T47D (cell line): ENCODE measurements around the gene CELSR1.

Source experiments
- DNase-seq, 2 experiments: peaks; one replicate each; pipeline versions ENCODE4 v3.0.0 to v3.0.0-alpha.2; 2011 to 2012; ENCODE audit warnings: low read depth in 1 of 2, low spot score in 1 of 2
- JUND ChIP-seq: IDR thresholded peaks from 2 replicates; pipeline ENCODE4 v1.6.1; 2012; ENCODE audit warnings: low read depth
- in situ Hi-C: cut with HindIII; loops from 2 replicates; pipeline ENCODE4 v1.10.0; 2016; ENCODE audit warnings: low sequenced_read_pairs, low pct_unique_long_range_greater_than_20kb

Gene CELSR1

DNA sequence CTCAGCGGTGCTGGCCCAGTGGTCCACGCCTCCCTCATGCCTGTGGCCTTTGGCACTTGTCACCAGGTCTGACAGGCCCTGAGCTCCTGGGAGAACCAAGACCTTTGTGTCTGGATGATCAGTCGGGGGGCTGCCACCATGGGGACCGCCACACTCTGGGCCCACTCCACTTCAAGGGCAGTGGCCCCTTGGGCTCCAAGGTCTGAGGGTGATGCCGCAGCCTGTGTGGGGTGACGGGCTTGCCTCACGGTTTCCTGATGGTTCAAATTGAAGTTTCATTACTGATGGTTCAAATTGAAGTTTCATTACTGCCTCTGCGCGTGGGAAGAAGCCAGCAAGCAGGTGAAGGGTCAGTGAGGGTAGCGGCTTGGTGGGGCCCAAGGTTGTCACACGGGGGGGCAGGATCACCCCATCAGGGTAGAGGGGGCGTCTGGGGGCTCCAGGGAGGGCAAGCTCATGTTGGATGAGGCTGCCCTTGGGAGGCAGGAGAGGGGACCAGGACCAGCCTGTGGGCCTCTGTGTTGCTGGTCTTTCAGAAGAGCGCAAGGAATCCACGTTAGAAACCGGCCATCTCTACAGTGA, 174.4 kb downstream of the CELSR1 start:
- TF ChIP-seq JUND = no peak
- no peak for DNase-seq
- in situ Hi-C loops = no loop called here

DNA sequence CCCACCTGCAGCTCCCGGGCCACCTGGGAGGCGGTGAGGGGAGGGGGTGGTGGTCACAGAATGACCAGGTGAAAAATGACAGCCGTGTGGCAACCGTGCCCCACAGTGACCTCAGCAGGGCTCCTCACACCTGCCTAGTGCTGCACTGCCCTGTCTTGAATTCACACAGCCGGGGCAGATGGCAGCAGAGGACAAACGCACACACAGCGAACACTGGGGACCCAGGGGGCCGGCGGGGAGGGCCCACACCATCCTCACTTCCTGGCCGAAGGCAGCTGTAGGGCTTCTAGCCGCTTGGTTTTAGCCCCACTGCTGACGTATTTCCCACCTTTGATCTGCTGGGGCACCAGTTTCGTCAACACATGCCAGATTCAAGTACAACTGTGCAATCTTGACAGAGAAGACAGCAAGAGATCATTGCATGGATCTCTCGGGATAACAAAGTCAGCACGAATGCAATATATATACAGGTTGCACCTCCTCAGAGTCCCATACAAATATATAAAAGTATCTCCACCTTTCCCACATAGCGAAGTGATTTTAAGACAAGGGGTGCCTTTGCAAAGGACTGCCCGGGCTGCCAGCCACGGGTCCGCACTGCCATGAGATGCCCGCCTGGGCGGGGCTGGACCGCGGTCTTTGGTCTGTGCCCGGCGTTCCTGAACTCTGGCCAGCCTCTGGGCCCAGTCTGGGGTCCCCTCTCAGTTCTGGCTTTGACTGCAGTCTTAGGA, 175.1 kb downstream of the CELSR1 start:
- no peak for TF ChIP-seq JUND

DNA sequence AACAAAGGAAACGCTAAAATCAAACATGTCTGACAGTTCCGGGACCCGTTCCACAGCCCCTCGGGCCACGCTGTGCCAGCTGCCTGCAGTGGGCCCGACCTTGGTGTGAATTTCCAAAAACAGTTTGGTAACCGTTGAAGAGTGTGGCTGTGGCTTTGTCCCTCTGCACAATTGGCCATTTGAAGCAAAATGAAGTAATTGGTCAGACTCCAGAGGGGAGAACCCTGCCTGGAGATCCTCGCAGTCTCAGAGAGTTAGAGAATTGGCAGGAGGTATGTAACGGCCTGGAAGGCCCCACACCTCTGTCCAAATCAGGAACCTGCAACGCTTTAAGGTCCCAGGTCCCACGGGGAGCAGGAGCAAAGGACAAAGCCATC, 175.6 kb downstream of the CELSR1 start:
- no peak for TF ChIP-seq JUND
- DNase-seq = no peak
- in situ Hi-C loops = no loop called here

More for the DNA sequence above, 175.1 kb downstream of the CELSR1 start:
- DNase-seq = no peak
- in situ Hi-C loops = no loop called here

DNA sequence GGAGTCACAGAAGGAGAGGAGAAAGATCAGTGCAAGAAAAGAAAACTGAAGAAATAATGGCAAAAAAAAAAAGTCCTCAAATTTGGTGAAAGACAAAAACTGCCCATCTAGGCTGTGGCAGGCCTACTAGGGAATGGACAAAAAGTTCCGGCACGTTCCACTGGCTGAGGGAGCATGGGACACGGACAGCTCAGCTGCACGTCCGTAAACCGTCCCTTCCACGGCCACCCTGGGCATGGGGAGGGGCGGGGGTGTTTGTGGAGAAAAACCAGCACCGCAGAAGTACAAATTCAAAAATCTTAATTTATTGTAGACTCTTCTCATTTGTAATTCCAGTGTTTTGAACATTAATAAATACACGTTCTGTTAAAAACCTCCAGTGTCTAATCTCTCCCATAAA, 176.5 kb downstream of the CELSR1 start:
- in situ Hi-C loops = no loop called here
- DNase-seq = no peak
- no peak for TF ChIP-seq JUND

DNA sequence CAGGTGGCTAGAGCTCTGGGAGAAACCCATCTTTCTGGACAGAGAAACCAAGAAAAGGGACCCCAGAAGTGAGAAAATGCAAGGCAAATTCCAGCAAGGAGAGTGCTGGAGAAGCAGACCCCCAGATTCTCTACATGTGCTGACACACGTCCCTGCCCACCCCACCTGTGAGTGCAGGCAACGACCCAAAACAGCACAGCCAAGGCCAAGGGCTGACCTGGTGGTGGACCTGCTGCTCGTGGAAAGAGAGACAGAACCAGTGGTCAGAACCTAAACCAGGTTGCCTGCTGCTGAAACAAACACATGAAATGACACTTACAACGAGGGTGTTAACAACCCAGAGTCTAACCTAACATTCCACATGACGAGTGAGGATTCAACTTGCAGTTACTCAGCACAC, 177.3 kb downstream of the CELSR1 start:
- no peak for DNase-seq
- in situ Hi-C loops = no loop called here
- TF ChIP-seq JUND = no peak

DNA sequence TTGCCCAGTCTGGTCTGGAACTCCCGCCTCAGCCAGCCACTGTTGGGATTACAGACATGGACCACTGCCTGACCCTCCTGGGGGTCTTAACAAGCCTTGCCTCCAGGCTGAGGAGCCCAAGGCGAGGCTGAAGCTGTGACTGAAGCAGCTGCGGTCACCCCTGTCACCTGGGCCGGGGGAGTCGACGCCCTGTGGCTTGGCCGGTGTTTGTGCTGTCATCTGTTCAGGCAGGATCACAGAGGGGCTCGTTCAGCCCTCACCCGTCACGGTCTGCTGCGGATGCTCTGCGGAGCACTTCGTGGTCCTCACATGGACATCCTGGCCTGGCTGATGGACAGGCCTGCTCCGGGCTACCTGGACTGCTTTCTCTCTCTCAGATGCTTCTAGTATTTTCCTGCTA, 178.1 kb downstream of the CELSR1 start:
- in situ Hi-C loops = no loop called here
- no peak for TF ChIP-seq JUND
- no peak for DNase-seq

DNA sequence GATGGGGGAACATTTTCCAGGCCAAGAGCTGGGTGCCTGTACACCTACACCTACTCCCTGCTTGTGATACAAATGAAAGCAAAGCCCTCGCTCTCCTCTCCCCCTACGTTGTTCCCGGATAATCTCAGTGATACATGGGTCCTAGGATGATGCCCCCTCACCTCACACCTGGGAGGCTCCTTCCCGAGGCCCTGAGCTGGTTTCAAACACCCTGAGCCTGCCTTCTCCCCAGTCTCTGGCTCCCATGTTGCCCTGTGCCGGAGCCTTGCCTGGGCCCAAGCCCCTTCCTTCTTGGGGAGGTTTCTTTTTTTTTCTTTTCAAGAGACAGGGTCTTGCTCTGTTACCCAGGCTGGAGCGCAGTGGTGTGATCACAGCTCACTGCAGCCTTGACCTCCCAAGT, 178.7 kb downstream of the CELSR1 start:
- in situ Hi-C loops = no loop called here

DNA sequence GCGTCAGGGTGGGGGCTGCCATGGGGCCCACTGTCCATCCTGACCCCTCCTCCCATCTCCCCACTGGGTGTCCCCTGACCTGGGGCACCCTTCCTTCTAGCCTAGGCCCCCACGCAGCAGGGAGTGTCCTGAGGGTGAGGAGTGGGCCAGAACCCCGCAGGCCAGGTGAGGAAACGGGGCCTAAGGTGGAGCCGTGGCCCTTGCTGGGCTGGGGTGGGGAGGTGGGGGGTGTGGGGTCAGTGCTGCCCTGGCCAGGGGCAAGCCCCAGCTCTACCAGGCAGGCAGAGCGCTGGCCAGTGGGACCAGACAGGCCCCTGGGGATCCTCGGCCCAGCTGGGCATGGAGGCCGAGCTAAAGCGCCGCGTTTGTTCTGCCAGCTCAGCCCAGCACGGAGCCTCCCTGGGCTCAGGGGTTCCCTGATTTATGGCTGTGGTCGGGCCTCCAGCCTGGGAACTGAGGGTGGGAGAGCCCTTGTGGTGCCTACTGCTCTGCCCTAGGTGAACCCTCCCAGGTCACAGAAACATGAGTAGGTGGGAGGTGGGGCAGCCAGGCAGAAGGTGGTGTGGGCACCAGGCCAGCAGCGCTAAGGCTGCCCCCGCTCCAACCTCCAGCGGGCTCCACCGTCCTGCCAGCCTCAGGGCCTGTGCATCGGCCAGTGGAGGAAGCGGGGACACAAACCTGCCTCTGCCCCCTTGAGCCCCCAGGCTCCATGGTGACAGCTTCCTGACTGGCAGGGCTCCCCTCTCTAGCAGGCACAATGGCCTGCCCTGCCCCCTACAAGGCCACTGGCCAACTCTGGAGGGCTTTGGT, 179.5 kb downstream of the CELSR1 start:
- no peak for TF ChIP-seq JUND
- no peak for DNase-seq
- in situ Hi-C loops = no loop called here

More for the DNA sequence above, 178.7 kb downstream of the CELSR1 start:
- DNase-seq = no peak
- no peak for TF ChIP-seq JUND

DNA sequence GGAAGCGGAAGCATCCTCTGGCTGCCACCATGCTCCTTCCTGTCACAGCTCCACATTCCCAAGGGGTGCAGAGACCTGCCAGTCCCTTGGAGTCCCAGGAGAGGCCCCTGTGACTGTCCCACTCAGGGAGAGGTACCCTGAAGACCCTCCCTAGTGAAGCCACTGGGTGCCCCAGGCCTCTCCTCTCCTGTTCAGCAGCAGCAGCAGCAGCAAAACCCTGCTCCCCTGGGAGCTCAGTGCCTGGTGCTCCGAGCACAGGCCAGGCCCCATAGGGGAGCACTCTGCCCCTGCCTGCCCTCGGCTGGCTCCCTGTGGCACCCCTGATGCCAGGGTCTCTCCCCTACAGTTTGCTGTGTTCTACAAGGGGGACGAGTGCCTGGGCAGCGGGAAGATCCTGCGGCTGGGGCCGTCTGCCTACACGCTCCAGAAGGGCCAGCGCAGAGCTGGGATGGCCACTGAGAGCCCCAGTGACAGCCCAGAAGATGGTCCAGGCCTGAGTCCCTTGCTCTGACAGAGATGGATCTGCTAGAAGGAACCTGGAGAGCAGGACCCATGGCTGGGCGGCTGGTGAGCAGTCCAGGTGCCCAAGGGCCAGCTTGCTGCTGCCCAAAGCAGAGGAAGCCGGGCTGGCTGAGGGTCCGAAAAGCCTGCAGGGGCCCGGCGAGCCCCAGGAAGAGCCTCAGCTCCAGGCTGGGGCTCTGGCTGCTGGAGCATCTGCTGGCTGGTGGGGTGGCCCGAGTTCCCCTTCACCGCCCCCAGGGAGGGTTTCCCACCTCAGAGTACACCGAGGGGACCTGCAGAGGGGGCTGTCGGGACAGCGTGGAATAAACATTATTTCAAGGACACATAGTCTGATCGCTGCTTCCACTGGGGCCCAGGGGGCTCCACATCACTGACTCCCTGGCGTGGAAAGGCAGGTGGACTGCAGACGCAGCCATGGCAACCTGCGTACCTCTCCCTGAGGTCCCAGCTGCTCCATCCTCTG, 180.6 kb downstream of the CELSR1 start:
- in situ Hi-C loops = no loop called here
- TF ChIP-seq JUND = no peak
- no peak for DNase-seq

DNA sequence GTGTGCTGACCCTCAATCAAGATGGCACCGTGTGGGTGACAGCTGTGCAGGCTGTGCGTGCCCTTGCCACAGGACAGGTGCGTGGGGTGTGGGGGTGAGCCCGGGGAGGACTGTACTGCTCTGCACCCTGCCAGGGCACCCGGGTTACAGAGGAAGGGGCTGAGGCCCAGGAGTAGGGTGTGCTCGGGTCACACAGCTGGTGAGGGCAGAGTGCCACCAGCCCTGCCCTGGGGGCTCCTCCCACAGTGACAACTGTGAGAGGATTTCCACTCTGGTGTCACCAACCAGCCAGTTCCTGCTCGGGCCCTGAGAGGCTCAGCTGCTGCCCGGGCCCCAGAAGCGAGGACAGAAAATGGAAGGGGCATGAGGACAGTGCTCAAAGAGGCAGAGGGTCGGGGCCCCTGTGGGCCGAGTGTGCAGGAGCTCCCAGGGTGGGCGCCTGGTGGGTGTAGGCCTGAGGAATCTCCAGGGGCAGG, 181.4 kb downstream of the CELSR1 start:
- DNase-seq = no peak
- in situ Hi-C loops = no loop called here
- TF ChIP-seq JUND = no peak

DNA sequence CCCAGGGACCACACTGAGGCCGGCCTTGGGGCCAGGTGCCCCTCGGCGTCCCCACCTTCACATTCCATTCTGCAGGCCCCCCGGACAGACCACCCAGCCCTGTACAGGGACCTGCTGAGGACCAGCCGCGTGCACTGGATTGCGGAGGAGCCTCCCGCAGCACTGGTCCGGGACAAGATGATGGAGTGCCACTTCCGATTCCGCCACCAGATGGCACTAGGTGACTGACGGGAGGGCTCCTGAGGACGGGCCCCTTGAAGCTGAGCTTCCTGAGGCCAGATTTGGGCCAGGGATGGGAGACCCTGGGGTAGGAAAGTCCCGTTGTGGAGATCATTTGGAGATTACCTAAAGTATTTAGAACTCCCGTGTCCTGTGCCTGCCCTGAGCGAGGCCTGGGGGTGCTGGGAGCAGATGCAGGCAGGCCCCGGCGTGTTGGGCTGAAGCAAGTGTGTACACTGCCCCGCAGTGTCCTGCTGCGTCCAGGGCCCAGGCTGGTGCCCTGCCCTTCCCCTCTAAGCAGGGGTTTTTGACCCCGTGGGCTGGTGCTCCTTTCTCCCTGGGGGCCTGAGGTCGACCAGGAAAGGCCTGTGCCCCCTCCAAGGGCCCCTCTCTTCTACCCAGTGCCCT, 181.9 kb downstream of the CELSR1 start:
- in situ Hi-C loops = no loop called here
- peak; percentile 64 to 77 for DNase-seq
- TF ChIP-seq JUND = no peak

DNA sequence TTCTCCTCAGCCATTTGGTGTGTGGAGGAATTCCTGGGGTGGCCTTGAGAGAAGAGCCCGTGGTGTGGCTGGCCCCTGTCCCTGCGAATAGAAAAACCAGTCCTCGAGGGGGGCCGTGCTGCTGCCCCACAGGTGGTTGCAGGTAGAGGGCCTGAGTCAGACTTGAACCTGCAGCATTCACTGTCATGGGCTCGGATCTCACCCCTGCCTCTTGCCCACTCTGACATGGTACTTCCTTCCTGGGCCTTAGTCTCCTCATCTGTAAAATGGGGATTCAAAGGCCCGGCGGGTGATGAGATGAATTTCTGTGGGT, 182.5 kb downstream of the CELSR1 start:
- no peak for TF ChIP-seq JUND
- no peak for DNase-seq
- in situ Hi-C loops = no loop called here
